Mesothelial cell of epicardium (in vitro differentiated cells): ENCODE data around the gene LIMS2. TPM values are rescaled to one million over a fixed set of nuclear protein-coding genes. Genes with fewer than 3 reads are reported as not detected.

ENCODE experiments used
- DNase-seq, 2 experiments: peaks; one replicate each; pipeline ENCODE4 v3.0.0; 2021; ENCODE audit warnings: low spot score in 2 of 2; ENCODE audit not compliant: unreplicated experiment in 2 of 2
- H3K27ac Mint-ChIP-seq: 2 replicates; pipeline ENCODE4 v1.8.0; 2021; ENCODE audit warnings: mixed read lengths
- H3K27me3 Mint-ChIP-seq: 2 replicates; pipeline ENCODE4 v1.8.0; 2021; ENCODE audit warnings: low read depth, mixed read lengths
- H3K36me3 Mint-ChIP-seq: 2 replicates; pipeline ENCODE4 v1.8.0; 2021; ENCODE audit warnings: mixed read lengths
- H3K4me1 Mint-ChIP-seq: 2 replicates; pipeline ENCODE4 v1.8.0; 2021; ENCODE audit warnings: mixed read lengths
- H3K4me3 Mint-ChIP-seq: 2 replicates; pipeline ENCODE4 v1.8.0; 2021; ENCODE audit warnings: mild to moderate bottlenecking, moderate library complexity, mixed read lengths
- H3K9me3 Mint-ChIP-seq: 2 replicates; pipeline ENCODE4 v1.8.0; 2021; ENCODE audit warnings: mixed read lengths
- total RNA-seq: library from RNA; stranded (reverse); gene quantifications from 3 replicates; pipeline ENCODE4 v1.2.1, GENCODE V29; 2021
- TF ChIP-seq, protein P1 (sequence below): fragments of 200-600 bp; sonication (generic); IDR thresholded peaks from one replicate; pipeline ENCODE4 v1.5.0; 2021; ENCODE audit warnings: antibody characterized with exemption; ENCODE audit not compliant: unreplicated experiment

Gene LIMS2
- total RNA-seq, 1 donor from 2014 or later, result 11.9 TPM

DNA sequence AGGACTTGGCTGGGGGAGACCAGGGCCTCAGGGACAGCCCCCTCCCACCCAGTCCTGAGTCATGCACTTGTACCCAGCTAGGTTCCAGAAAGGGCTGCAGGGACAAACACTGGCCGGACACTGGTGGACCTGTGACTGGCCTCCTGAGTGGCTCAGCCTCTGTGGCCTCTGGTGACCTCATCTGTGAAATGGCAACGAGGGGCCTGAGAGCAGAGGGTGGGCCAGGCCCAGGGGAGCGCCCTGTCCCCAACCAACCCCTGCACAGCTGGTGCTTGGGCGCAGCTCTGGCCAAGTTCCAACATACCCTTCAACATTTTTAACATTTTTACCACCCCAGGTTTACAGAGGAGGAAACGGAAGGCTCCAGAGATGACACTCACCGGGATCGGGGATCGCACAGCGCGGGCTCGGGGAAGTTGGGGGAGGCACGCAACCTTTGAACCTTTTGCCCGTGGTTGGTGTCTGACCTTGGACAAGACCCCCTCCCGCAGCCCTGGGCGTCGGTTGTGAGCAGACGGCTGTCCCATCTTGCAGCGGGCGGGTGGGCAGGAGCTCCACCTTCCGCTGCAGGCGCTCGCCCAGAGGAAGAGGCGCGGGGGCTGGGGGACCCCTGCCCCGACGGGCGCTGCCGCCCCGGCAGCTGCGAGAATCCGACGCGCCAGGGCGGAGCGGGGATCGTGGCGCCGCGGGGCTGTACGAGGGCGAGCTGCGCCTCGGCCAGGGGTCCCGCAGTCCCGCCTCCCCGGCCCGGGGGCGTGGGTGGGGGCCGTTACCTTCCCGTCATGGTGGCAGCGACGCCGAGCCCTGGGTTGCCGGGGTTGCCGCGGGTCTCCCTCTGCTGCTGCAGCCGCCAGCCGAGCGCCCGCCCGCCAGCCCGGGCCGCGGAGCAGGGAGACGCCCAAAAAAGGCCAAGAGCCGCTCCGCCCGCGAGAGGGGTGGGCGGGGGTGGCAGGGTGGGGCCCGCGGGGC lies 805 bp downstream of the LIMS2 start:
- H3K4me1 Mint-ChIP-seq, result peaks cover 11% of the 10 kb centered on the region
- H3K36me3 Mint-ChIP-seq, result no peaks in the 10 kb centered on the region
- peaks cover 5% of the 10 kb centered on the region for H3K9me3 Mint-ChIP-seq
- peaks cover 68% of the 10 kb centered on the region for H3K27me3 Mint-ChIP-seq
- TF ChIP-seq, protein P1, sequence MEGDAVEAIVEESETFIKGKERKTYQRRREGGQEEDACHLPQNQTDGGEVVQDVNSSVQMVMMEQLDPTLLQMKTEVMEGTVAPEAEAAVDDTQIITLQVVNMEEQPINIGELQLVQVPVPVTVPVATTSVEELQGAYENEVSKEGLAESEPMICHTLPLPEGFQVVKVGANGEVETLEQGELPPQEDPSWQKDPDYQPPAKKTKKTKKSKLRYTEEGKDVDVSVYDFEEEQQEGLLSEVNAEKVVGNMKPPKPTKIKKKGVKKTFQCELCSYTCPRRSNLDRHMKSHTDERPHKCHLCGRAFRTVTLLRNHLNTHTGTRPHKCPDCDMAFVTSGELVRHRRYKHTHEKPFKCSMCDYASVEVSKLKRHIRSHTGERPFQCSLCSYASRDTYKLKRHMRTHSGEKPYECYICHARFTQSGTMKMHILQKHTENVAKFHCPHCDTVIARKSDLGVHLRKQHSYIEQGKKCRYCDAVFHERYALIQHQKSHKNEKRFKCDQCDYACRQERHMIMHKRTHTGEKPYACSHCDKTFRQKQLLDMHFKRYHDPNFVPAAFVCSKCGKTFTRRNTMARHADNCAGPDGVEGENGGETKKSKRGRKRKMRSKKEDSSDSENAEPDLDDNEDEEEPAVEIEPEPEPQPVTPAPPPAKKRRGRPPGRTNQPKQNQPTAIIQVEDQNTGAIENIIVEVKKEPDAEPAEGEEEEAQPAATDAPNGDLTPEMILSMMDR, result no peak
- peak overlapping the region; percentile 43 for H3K27ac Mint-ChIP-seq
- peak overlapping the region; percentile 68 for H3K4me3 Mint-ChIP-seq
- peak in 1 of 2 experiments; percentile 38 for DNase-seq

DNA sequence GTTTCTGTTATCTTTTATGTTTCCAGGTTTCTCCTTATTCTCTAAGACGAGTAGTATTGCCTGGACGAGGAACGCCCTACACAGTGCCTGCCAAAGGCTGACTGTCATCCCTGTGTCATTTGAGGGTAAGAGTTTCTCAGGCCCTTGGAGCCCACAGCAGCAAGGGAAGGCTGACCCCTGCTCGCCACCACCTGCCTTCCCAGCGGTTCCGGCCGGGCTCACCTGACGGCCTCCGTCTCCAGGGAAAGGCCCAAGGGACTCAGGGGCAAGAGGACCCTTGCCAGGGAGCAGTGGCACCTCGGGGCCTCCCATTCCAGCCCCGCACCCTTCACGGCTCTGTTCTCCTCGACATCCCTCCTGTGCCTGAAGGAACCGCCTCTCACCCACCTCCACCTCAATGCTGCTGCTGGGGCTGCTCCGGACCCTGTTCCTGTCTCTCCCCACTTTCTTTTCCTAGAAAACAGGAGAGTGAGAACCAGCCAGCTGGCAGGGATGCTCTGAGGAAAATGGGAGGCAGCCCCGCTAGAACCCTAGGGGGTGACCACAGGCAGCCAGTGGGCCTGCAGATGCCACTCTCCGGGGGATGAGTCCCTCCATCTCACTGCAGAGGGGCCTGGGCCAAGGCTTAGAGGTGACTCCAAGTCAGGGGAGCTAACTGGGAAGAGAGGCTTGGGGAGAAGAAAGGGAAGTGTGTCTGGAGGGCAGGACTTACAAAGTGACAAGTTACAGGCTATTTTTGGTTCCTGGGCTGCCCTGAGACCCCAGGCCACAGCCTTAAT lies 1.9 kb downstream of the LIMS2 start:
- Mint-ChIP-seq H3K9me3 (peaks cover 5% of the 10 kb centered on the region), H3K4me3 (peak overlapping the region; percentile 68), H3K27me3 (peaks cover 64% of the 10 kb centered on the region), H3K27ac (no peak overlapping the region), H3K36me3 (no peaks in the 10 kb centered on the region), H3K4me1 (peaks cover 11% of the 10 kb centered on the region)
- TF ChIP-seq, protein P1, result no peak
- DNase-seq, result no peak

DNA sequence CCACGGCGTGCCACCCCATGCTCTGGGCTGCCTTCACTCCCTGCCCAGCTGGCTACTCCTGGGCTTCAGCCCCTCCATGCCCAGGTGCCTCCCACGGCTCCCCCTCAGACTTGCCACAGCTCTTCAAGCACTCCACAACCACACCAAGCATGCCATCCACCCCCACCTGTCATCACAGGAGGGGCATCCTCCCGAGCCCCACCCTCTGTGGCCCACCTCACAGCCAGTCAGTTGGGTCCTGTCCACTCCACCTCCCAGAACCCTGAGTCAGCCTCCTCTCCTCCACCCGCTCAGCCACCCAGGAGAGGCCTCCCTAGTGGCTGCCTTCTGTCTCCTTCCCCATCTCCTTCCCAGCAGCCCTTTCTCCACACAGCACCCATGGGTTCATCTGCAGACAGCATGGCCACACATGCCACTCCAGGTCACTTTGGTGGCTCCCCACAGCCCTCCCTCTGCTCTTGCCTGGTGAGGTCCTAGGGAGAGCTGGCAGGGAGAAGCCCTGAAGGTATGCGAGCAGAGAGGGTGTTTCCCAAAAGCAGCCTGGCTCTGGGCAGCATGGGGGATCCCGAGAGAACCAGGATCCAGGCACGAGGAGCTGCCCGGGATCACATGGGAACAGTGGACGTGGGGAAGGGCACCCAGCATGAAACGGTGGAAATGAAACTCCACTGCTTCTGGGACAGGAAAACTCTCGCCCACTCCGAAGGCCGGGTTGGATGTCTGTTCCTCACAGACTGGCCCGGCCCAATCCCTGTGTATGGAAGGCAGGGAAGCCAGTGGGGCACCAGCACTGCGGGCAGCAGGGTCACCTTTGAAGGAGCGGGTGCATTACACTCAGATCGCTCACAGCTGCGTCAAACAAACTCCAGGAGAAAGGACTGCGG lies 2.7 kb downstream of the LIMS2 start:
- H3K4me1 Mint-ChIP-seq, result peaks cover 11% of the 10 kb centered on the region
- H3K27ac Mint-ChIP-seq, result no peak overlapping the region
- H3K4me3 Mint-ChIP-seq, result no peak overlapping the region
- no peak for DNase-seq
- TF ChIP-seq, protein P1, result no peak
- H3K36me3 Mint-ChIP-seq, result no peaks in the 10 kb centered on the region
- peaks cover 10% of the 10 kb centered on the region for H3K9me3 Mint-ChIP-seq
- H3K27me3 Mint-ChIP-seq, result peaks cover 56% of the 10 kb centered on the region

DNA sequence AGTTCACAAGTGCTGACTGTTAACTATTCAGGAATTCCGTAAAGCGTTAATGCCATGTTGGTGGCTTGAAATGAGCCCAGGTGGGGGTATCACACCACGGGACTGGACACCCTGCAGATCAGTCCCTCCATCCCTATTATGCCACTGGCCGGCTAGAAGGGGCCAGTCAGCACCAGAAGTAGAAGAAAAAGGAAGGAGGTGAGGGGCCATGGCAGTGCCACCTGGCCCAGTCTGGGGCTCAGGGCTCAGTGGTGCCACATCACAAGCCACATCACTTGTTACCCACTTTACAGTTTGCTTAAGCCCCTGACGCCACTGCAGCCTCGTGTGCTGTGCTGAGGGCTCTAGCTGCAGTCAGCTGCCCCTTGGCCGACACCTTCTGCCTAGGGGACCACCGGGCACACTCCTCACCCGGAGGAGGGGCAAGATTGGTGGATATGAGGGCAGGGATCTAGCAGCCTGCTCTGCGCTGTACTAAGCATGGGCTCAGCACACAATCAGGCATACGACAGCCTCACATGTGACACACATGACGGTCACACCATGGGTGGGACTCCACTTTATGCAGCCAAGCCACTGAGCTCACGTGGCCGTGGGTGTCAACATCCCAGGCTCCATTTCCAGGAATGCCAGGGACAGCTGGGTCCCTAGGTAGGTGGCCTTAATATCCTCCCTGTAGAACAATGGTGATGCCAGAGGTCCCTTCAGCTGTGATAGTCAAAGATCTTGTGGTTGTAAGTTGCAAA lies 3.6 kb downstream of the LIMS2 start:
- peaks cover 13% of the 10 kb centered on the region for H3K9me3 Mint-ChIP-seq
- no peaks in the 10 kb centered on the region for H3K36me3 Mint-ChIP-seq
- H3K27me3 Mint-ChIP-seq, result peaks cover 55% of the 10 kb centered on the region
- no peak overlapping the region for H3K27ac Mint-ChIP-seq
- peaks cover 11% of the 10 kb centered on the region for H3K4me1 Mint-ChIP-seq
- H3K4me3 Mint-ChIP-seq, result no peak overlapping the region
- TF ChIP-seq, protein P1, result no peak
- DNase-seq, result no peak
